Activated naive CD4-positive, alpha-beta T cell (primary cell): ENCODE results near the gene P3H4.

Source experiments
- DNase-seq, 4 experiments: peaks; one replicate each; lab custom pipeline; 2025; lab: John Stamatoyannopoulos, UW

The P3H4 gene

DNA sequence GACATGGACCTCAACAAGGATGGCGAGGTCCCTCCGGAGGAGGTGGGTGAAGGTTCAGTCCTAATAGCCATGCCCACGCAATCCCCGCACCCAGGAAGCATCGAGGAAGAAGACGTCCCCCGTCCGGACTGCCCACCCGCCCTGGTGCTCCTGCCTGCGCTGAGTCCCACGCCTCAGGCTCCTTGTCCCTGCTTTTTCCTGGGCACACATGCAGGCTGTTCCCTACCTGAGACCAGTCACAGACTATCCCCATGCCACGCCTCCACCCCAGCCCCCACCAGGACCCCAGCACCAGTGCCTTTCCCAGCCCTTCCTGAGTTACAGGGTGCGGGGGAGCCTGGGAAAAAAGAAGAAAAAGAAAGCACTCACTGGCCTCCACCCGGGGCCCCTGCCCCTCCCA is 10.0 kb upstream of the P3H4 start:
- DNase-seq, result no peak

DNA sequence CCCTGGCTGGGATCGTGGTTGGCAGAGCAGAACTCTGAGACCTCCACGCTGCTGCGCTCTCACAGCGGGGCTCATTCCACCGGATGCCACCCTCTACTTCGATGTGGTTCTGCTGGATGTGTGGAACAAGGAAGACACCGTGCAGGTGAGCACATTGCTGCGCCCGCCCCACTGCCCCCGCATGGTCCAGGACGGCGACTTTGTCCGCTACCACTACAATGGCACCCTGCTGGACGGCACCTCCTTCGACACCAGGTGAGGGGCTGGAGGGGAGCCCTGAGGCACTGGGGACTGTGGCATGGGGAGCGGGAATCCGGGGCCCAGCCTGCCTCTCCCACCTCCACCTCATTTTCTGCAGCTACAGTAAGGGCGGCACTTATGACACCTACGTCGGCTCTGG is 6.3 kb upstream of the P3H4 start:
- no peak for DNase-seq

DNA sequence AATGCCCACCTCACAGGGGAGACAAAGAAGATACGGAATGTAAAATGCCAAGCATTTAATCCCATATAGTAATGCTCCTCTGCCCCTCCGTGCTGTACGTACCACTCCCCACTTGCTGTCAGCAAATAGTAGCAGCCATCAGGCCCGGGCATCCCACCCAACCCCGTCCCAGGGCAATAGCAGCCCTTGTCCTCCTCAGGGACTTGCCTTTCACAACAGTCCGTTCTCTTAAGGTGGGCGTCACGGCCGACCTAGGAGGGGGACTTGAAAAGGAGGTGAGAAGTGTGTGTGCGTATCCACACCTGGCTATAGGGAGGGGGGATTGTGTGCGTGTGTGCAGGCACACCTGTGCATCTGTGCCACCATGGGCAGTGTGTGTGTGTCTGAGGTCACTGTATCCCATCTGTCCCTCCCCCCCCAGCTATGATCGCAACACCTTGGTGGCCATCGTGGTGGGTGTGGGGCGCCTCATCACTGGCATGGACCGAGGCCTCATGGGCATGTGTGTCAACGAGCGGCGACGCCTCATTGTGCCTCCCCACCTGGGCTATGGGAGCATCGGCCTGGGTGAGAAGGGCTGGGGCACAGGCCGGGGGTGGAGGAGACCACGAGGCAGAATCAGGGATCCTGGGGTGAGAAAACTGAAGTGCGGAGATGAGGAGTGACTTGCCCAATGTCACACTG is 5.0 kb upstream of the P3H4 start:
- no peak for DNase-seq

DNA sequence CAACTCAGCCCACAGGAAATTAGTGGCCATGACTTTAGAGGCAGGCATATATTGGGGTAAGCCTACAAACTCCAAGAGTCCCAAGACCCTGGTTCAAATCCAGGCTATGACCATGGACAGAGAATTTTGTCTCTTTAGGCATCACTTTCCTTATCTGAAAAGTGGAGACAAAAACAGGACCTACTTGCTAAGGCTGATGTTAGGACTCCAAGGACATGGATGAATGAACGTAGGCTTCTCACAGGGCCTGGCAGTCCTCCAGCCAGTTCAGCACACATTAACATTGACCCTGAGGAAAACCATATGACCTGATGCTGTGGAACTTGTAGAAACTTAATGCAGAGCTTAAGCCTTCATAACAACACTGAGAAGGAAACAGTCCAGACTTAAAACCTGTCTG is 2.4 kb upstream of the P3H4 start:
- no peak for DNase-seq

DNA sequence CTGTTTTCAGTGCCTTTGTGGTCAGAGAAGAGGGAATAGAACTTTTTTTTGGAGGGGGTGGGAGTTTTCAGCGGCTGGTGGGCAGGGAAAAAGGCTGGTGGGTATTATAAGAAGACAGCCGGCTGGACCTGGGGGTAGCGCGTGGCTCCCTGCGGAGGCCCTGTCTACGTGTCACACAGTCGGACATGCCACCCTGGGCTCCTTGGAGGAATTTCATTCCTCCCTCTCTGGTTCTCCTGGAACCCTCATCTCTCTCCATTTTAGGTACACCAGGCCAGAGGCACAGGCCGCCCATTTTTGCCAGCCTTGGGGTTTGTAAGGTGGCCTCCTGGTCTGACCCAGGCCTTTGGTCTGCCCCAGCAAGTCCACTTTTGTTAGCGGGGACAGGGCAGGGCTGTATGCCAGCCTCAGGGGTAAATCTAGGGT is 2.0 kb upstream of the P3H4 start:
- no peak for DNase-seq

- no peak for DNase-seq
Measured at GRCh38 chr17:41813152-41813680, 1.5 kb upstream of the P3H4 start.

GRCh38 chr17:41812381-41813151 is 817 bp upstream of the P3H4 start, which contains the start of gene FKBP10:
TSS of gene FKBP10 (plus strand) at chr17:41813004. CDS start at chr17:41813035, 31 bp downstream.
- DNase-seq, result peak in 1 of 4 experiments; percentile 34

DNA sequence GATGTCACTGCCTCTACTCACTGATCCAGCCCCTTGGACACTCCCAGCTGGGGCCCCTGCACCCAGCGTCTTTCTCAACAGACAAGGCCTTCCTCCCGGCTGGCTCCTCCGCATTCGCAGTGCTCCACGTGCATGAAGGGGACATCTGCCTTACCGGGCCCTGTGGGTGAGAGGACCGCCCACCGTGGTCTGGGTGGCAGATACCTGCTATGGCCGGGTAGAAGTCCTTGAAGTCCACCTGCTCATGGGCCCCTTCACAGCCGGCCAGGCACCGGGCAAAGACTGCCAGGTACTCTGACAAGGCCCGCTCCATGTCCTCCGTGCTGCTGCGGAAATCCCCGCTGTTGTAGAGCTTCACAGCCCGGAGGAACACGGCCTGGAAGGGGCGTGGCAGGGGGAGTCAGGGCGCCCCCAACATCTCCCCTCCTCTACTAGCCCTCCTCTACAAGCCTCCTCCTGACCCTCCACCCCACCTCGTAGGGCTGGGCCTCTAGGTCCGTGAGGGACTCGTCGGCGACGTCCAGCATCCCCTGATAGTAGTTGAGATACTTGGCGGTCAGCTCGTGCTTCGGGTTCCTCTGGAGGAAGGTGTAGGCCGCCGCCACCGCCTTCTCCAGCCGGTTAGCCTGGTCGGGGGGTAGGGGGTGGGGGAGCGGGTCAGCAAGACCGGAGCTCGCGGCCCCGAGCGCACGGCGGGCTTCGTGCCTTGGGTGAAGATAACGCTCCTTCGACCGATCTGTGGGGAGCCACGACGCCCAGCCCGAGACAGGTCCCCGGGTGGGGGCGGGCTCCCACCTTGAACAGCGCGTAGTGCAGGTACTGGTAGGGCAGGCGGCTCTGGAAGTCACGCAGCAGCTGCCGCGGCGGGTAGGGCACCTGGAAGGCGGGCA is 845 bp downstream of the P3H4 start:
- peak in 1 of 4 experiments; percentile 35 for DNase-seq

DNA sequence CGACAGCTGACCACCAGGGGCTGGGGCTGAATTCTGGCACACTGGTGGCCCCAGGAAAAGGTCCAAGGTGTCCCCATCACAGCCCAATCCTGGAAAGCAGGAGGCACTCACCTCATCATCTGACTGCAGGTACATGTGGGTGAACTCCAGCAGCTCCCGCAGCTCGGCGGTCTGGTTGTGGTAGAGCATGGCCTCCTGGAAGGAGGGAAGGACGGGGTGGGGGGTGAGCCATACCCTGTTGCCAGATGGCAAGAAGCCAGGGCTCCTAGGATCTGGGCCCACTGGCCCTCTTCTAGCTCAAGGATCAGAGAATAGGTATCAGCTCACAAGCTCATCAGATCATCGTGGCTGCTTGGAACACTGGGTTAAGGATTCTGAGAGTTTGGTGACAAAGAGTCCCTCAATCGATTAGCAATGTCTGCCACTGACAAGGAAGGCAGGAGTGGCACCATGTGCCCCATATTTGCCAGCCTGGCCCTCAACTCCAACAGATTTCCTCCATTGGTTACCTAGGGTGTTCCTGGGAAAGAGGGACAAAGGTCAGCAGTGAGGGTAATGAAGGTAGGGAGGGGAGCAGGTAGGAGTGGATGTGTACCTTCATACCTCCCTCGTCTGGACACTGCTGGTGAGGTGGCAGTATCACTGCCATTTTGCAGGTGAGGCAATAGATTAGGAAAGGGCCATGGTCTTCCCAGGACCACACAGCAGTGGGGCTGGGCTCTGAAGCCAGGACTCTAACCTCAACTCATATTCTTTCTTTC is 4.9 kb downstream of the P3H4 start:
- no peak for DNase-seq

DNA sequence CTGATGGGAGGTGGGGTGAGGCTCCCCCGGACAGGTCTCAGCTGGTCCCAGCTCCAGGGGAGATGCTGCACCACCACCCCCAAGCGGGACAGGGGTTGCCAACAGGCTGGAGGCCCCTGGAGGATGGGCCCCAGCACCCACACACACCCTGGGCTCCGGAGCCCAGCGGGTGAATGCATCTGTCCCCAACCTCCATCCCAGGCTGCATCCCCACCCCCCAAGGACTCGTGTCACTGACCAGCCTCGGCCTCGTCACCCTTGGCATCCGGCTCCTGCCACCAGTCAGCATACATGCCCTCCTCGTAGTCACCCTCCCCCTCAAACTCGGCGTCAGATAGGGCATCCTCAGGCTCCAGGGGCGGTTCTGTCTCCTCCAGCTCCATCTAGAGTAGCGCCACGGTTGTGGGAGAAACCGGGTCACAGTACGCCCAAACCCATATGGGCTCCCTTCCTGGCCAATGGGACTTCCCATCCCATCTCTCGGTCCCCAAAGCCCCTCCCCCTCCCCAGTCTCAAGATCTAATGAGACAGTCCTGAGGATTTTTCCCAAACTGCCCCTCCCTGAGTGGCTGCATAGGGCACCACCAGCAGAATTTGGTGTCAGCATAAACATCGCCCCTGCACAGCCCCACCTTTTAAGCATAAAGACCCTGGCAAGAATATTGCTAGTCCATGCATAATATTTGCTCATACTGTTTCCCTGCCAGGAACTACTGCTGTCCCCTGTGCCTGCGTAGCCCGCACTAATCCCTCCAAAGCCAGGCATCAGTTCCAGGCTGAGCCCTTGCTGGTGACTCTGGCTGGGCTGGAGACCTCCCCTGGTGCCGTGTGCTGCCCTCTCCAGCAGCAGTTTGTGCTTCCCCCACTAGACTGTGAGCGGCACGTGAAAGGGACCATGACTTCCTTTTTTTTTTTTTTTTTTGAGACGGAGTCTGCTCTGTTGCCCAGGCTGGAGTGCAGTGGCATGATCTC is 8.4 kb downstream of the P3H4 start:
- no peak for DNase-seq

GRCh38 chr17:41801374-41802271 is 10.1 kb downstream of the P3H4 start:
- DNase-seq, result peak; percentile 31 to 70 (median 64)

DNA sequence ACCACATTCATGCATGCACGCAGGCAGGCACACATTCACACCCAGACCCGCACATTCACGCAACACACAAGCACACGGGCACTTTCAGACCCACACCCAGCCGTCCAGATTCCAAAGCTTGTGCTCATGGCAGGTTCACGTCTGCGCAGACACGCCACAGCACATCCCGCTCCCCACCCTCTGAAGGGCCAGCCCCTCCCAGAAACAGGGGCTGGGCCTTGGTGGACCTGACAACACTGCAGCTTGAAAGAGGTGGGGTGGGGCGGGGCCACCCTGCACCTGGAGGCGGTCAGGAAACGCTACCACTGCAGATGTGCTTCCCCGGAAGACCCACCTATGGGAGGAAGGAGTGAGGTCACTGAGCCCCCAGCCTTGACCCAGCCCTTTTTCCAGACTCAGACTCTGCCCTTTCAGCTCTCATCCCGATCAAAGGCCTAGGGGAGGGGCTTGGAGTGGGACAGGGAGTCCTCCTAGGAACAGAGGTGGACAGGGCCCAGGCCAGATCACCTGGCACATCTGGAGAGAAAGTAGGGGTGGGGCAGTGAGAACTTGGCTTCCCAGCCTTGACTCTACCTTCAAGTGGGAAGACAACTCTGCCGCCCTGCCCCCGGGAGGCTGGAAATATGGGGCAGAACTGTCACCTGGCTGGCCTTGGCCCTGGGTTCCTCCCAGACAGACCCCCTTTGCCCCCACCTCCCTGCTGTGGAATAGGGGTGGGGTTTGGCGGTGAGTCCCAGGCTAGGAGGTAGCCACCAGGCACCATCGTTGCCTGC is 11.0 kb downstream of the P3H4 start:
- DNase-seq, result no peak

DNA sequence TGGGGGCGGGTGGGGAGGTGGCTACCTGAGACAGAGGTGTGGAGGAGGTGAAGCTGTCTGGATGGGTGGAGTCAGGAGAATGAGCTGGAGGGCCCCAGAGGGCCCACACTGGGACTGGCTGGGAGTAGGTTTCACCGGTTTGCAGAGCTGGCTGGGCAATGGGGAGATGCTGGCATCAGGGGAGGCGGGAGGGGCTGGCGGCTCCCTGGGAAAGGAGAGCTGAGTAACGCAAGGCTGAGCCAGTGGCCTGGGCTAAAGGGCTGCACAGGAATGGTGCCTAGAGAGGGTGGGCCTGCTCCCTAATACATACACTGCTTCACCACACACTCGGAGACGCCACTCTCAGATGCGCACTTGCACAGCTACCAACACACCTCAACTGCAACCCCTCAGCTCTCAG is 12.4 kb downstream of the P3H4 start:
- no peak for DNase-seq

GRCh38 chr17:41797377-41797776 is 14.4 kb downstream of the P3H4 start:
- no peak for DNase-seq

DNA sequence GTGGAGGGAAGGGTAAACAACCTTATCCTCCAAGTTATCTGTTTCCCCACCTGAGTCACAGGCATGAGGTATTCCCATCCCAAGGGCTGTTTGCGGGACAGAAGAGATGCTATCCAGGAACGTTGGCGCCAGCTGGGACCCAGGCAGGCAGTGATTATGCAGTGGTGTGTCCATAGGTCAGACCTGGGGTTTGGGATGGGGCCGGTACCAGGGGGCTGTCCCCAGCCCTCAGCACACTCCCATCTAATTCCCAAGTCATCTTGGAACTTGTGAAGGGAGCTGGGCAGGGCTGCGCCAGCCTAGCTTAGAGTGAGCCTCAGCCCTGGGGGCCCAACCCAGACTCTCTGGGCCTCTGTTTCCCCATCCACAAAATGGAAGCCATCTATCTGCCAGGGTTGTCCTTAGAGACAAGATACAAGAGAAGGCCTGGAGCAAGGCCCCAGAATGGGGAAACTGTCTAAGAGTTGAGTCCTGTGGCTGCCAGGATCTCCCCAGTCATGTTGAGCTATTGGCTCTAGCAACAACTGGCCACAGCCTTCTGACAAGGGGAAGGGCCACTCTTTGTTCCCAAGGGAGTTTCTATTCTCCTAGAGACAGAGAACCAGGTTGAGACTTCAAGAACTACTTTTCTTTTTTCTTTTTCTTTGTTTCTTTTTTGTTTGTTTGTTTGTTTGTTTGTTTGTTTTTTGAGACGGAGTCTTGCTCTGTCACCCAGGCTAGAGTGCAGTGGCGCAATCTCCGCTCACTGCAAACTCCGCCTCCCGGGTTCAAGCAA is 15.4 kb downstream of the P3H4 start:
- no peak for DNase-seq

DNA sequence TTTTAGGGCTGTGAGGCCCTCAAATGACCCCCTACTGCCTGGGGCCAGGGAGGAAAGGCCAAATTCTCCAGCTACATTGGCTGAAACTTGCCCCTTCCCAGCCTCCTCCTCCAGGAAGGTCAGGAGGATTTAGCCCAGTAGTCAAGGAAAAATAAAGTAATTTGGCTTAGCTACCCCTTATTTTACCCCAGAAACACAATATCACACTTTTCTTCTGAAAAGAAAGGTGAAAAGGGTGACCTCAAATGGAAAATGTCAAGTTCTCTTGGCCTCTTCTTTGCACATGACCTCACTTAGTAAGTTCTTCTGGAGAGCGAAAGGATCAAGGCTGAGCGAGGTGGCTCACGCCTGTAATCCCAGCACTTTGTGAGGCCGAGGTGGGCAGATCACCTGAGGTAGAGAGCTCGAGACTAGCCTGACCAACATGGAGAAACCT is 17.2 kb downstream of the P3H4 start:
- no peak for DNase-seq

GRCh38 chr17:41793784-41794539 is 17.8 kb downstream of the P3H4 start:
- DNase-seq, result no peak
